Endothelial cell of umbilical vein (primary cell): ENCODE measurements around the gene CUX1.

Experiments used
- CTCF ChIP-seq, 2 donors: IDR thresholded peaks; 1 replicate in 1 of 2; 2 replicates in 1 of 2; pipeline ENCODE4 v1.5.1; 2011; ENCODE audit warnings: low read length in 2 of 2, mild to moderate bottlenecking in 2 of 2, moderate library complexity in 2 of 2, control low read depth in 1 of 2, inconsistent platforms in 1 of 2, low read depth in 1 of 2; ENCODE audit not compliant: insufficient read depth in 1 of 2; ENCODE audit errors: extremely low read depth in 1 of 2
- EZH2 ChIP-seq: IDR thresholded peaks from 2 replicates; pipeline ENCODE4 v1.6.1; 2012; ENCODE audit warnings: borderline replicate concordance, low read depth, mild to moderate bottlenecking, moderate library complexity, low read length, inconsistent platforms; ENCODE audit not compliant: severe bottlenecking
- FOS ChIP-seq: IDR thresholded peaks from 2 replicates; pipeline ENCODE4 v1.6.1; 2011; ENCODE audit warnings: mild to moderate bottlenecking, low read length, moderate library complexity, borderline replicate concordance; ENCODE audit not compliant: insufficient read depth
- GATA2 ChIP-seq: IDR thresholded peaks from 2 replicates; pipeline ENCODE4 v1.7.0; 2011; ENCODE audit warnings: low read depth, mild to moderate bottlenecking, moderate library complexity, mixed read lengths, low read length; ENCODE audit not compliant: insufficient read length, insufficient read depth
- JUN ChIP-seq: IDR thresholded peaks from 2 replicates; pipeline ENCODE4 v1.6.1; 2011; ENCODE audit warnings: borderline replicate concordance, low read depth; ENCODE audit not compliant: insufficient read length, insufficient read depth
- POLR2A ChIP-seq: IDR thresholded peaks from 2 replicates; pipeline ENCODE4 v1.6.1; 2012; ENCODE audit warnings: low read depth, mild to moderate bottlenecking, control low read depth, low read length
- POLR2AphosphoS5 ChIP-seq: IDR thresholded peaks from 2 replicates; pipeline ENCODE4 v1.6.1; 2012; ENCODE audit warnings: low read depth, mild to moderate bottlenecking, control low read depth, low read length, moderate library complexity; ENCODE audit not compliant: insufficient read depth
- TF ChIP-seq, protein P1 (sequence below): IDR thresholded peaks from 2 replicates; pipeline ENCODE4 v1.6.1; 2011; ENCODE audit not compliant: insufficient read depth, insufficient read length

- TF ChIP-seq CTCF (IDR thresholded peaks at IDR 0.05; ENCODE audit: extremely low read depth in 1 of 2, insufficient read depth in 1 of 2, low read depth in 1 of 2, low read length in 2 of 2): no peak
- no peak for TF ChIP-seq POLR2A
- no peak for TF ChIP-seq POLR2AphosphoS5
- no peak for TF ChIP-seq FOS
- TF ChIP-seq, protein P1, sequence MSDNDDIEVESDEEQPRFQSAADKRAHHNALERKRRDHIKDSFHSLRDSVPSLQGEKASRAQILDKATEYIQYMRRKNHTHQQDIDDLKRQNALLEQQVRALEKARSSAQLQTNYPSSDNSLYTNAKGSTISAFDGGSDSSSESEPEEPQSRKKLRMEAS: no peak
- TF ChIP-seq EZH2: no peak
- TF ChIP-seq GATA2: no peak
- no peak for TF ChIP-seq JUN
Measured at GRCh38 chr7:102050864-102051460, 233.5 kb downstream of the CUX1 start.
